ENCODE measurements around the gene BCAN.

Gene BCAN

DNA sequence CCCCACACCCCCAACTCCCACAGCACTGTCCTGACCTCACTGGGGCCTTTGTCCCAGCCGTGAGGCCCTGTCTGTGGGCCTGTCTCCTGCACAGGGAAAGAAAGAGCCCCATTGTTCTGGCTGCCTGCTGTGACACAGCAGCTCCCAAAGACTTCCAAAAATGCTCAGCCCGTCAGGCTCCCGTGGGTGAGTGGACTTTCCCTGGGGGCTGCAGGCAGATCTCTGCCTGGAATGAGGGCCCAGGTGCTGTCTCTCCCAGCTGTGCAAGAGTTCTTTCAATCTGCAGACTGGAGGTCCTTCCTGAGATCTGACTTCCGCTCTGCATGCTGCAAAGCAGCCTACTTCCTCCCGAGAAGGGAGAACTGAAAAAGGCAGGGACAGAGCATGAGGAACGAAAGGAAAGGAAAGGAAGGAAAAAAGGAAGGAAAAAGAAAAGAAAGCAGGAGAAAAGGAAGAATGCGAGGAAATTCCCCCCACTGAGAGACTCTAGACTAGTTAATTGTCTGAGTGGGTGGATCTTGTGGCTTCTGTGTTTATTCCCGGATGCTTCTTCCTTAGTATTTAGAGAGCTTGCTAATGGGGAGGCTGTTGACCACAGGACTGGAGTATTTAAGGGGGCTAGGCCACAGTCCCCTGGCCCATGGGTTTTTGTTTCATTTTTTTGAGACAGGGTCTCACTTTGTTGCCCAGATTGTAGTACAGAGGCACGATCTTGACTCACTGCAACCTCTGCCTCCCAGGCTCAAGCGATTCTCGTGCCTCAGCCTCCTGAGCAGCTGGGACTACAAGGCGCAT is 20.3 kb downstream of the BCAN start:
- DNase-seq (ENCODE audit: low read depth): peak; percentile 24

- DNase-seq (ENCODE audit: low read depth): no peak
These were observed 20.8 kb downstream of the BCAN start for GRCh38 chr1:156662800-156663055.

DNA sequence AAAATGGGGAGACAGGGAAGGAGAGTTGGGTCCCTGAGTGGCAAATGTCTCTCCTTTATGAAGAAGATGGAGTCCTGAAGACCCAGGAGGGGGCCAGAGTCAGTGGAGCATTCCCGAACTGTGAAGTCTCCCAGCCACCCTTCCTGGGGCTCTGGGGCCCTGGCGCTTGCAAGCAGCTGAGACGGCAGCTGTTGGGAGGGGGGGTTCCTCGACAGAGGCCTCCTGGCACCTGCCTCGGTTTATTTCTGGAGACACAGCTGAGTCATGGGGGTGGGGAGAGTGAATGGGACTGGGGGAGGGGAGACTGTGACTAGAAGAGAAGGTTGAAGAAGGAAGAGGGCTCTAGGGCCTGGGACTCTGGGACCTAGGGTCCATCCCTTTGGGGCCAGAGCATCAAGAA is 21.3 kb downstream of the BCAN start:
- DNase-seq (ENCODE audit: low read depth): peak; percentile 28

- no peak for DNase-seq (ENCODE audit: low read depth)
These were observed 22.3 kb downstream of the BCAN start for GRCh38 chr1:156664046-156664766.

DNA sequence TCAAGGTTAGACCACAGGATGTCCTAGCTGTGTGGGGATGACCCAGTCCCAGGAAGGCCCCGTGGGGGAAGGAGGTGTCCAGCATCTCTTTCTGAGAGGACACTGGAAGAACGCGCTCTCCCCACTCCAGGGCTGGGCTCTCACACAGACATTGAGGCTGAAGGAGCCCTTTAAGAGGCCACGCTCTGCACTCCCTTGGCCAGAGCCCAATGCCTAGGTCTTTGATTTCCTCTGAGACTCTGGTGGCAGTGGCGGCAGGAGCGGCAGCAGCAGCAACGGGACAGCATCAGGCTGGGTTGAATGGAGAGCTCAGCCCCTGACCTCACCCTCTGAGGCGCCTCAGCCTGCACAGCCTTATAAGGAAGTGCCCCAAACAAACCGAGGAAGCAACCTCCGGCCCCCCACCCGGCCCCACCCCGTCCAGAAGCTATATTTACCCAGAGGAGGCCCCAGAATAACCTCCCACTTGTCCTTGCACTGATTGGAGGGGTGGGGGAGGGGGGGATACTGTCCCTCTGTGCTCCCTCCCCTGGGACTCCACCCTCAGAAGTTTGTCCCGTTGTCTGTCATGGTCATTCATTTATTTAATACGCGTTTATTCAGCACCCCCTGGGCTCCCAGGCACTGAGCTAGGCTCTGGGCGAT is 23.0 kb downstream of the BCAN start:
- DNase-seq (ENCODE audit: low read depth): no peak

DNA sequence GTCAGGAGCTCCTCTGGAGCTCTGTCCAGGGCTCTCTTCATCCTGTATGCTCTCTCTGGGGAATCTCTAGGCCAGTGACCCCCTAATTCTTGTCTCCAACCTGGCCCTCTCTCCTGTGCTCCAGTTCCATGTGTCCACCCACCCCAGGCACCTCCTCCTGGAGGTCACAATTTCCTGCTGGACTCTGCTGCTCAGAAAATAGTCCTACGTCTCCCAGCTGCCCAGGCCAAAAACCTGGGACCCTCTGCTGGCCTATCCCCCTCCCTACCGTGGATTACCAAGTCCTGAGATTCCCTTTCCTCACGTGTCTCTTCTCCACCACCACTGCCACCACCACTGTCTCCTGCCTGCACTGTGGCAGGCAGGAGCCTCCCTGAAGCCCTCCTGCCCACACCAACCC is 23.6 kb downstream of the BCAN start:
- DNase-seq (ENCODE audit: low read depth): no peak

DNA sequence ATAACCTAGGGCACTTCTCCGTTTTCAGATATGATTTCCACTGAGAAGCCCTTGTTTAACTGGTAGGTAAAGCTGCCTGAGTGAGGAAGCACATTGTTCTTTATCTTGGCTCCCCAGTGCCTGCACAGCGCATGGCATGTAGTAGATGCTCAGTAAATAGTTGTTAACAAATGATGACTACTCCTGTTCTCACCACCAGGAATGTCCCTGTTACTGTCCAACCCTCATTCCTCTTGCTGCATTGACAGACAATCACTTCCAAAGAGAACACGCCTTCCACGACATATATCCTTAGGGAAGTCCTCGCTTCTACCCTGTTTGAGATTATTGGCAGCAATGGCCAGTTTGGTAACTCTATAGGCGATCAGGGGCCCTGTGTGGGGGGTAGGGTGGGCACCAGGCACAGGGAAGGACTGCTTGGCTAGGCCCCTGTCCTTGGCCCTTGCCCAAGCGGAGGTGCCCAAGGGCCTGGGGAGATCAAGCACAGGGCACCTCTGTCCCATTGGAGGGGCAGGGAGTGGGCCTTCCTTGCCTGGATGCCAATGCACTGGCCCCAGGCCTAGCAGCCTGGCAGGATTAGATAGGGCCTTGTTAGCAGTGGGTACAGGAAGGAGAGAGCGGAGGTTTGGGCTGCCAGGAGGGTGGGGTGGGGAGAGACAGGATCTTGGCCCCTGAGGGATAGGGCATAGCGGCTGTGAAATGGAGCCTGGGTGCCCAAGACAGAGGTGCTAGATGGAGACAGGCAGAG is 25.1 kb downstream of the BCAN start:
- no peak for DNase-seq (ENCODE audit: low read depth)

GRCh38 chr1:156667610-156667967 is 25.7 kb downstream of the BCAN start:
- DNase-seq (ENCODE audit: low read depth): no peak

DNA sequence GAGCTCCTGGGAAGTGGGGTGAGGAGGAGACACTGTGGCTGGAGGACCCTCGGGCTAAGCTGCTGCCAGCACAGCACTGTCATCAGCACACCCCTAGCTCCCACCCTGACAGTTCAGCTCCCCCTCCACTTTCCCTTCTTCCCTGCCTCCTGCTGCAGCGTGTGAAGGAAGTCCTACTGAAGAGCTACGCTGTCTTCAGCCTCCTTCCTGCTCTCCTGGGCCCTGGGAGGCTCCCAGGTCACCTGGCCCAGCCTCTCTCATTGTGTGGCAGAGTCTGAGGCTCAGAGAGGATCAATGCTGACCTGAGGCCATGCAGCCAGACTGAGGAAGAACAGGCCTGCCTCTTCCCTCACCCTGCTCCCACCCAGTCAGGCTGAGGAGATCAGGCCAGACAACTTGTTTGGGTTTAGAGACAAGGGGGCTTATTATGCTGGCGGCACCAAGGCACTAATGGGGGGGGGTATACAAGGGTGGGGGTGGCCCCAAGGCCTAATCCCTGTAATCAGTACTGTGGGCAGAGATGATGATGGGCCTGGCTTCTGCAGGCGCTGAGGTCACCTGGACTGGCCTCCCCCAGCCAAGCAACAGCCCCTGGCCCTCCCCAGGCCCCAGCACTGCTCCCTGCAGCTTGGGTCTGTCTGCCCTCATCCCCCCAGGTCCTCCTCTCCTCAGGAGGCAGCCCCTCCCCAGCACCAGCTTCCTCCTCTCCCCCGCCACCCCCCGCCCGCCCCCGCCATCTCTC is 26.2 kb downstream of the BCAN start:
- no peak for DNase-seq (ENCODE audit: low read depth)

DNA sequence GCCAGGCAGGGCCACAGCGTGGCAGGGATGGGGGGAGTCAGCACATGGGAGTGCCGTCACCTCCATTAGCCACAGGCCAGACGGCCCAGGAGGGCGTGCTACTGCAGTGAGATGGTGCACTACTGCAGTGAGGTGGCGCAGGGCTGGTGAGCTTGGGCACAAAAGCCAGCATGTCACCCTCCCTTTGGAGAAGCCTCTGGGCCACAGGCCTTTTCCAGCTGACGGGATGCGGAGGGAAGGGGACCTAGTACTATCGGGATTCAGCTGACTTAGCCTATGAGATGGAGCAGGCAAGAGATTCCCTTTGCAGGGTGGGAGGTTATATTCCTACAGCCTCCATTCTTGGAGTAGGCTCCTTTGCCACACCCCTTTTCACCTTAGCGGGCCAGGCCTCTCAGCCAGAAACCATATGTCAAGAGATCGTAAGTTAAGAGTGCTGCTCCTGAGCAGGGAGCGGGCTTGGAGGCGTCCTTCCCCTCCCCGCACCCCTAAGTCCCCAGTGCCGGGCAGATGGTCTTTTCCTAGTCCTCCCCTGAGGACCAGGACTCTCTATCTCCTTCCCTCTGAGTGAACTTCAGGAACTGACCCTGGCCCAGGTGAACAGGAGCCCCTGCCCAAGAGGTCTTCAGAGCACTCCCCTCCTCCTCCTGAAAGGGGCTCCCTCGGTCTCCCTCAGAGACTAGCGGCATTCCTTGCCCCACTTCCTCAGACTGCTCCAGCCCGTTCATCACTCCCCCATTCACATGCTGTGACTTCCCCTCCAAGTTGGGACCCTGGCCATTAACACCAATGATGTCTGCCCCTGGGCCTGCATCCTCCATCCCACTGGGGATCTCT is 27.1 kb downstream of the BCAN start:
- no peak for DNase-seq (ENCODE audit: low read depth)

- DNase-seq (ENCODE audit: low read depth): no peak
These were observed 27.9 kb downstream of the BCAN start for GRCh38 chr1:156669794-156670193.

GRCh38 chr1:156670359-156670758 is 28.4 kb downstream of the BCAN start:
- DNase-seq (ENCODE audit: low read depth): no peak

DNA sequence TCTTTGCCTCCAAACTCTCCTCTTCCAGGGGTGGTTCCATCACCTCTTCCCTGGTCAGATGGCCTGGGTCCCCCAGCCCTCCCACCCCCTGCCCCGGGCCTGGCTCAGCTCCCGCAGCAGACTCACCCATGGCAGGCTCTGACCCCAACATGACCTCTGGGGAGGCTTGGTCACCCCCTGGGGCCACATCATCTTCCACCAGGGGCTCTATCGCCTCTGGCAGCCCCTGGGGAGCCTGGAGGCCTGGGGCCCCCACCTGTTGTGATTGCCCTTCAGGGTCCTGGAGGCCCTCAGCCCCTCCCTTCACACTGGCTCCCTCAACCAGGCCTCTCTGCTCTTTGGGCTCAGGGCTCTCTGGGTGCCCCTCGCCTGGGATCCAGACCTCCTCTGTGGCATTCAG is 28.9 kb downstream of the BCAN start:
- no peak for DNase-seq (ENCODE audit: low read depth)

DNA sequence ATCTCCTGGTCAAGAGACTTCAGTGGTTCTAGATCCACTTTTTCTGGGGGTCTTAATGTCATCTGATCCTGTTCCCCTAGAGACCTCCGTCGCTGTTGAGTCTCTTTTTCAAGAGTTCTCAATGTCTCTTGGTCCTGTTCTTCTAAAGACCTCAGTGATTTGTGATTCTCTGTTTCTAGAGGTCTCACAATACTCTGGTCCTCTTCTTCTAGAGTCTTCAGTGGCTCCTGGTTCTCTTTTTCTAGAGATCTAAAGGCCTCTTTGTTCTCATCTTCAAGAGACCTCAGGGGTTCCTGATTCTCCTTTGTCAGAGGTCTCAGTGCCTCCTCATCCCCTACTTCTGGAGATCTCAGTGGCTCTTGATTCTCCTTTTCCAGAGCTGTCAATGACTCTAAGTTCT is 29.9 kb downstream of the BCAN start:
- DNase-seq (ENCODE audit: low read depth): no peak

- peak; percentile 21 for DNase-seq (ENCODE audit: low read depth)
These were observed 31.6 kb downstream of the BCAN start for GRCh38 chr1:156673387-156674121.

- DNase-seq (ENCODE audit: low read depth): peak; percentile 27
These were observed 33.5 kb downstream of the BCAN start for GRCh38 chr1:156675210-156676113.

GRCh38 chr1:156676114-156676819 is 34.4 kb downstream of the BCAN start:
- DNase-seq (ENCODE audit: low read depth): no peak

DNA sequence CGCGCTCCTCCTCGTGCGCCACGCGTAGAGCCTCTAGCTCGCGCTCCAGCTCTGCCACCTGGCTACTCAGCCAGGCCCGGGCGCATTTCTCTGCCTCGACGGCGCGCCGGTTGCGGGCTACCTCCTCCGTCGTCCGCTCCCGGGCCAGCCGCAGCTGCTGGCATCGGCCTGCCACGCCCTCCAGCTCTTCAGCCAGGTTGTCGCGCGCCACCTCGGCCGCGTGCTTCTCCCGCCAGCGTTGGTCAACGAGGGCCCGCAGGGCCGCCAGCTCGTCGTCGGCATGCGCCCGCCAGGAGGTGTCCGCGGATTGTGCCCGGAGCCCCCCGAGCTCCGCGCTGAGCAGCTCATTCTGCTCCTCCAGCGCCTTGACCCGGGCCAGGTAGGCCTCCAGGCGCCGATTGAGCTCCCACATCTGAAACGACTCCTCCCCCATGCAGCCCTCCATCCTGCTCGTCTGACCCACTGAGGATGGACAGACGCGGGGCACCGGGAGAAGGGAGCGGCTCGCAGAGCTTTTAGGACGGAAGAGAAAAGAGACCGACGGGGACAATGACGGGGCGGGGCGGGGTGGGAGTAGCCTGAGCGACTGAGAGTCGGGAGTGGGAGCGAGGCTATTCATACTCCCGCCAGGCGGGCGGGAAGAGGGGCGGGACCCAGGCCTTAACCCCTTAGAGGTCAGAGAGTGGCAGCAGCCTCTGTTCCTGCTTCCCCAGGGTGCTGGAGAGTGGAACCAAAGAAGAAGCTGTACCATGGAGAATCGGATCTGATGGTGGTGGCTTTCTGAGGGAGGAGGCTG is 35.1 kb downstream of the BCAN start, which contains the start of gene NES:
Gene NES (minus strand): TSS at position 588 of the 796 bp plus-strand sequence. CDS start 143 bp downstream, at position 445.
- no peak for DNase-seq (ENCODE audit: low read depth)

Data from amniotic epithelial cell (primary cell).